Measurements from ENCODE around the gene SLC25A46.
"Not testable (repeated sequence)": the region's sequence is repeated elsewhere in the genome, so short reads cannot be mapped to it uniquely, and the experiment has no call there.

SLC25A46 gene

GRCh38 chr5:110738812-110739651, at the start of gene SLC25A46:
SLC25A46 (plus strand) TSS chr5:110739007; CDS start chr5:110739120, 113 bp downstream.
- DNase-seq (ENCODE audit: low read depth), result peak; percentile 76

- DNase-seq (ENCODE audit: low read depth), result not testable (repeated sequence)
These were observed 48.2 kb upstream of the SLC25A46 start for GRCh38 chr5:110690587-110690986.

DNA sequence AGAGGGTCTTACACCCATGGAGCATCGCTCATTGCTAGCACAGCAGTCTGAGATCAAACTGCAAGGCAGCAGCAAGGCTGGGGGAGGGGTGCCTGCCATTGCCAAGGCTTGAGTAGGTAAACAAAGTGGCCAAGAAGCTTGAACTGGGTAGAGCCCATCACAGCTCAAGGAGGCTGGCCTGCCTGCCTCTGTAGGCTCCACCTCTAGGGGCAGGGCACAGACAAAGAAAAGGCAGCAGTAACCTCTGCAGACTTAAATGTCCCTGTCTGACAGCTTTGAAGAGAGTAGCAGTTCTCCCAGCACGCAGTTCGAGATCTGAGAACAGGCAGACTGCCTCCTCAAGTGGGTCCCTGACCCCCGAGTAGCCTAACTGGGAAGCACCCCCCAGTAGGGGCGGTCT, 46.1 kb upstream of the SLC25A46 start:
- not testable (repeated sequence) for DNase-seq (ENCODE audit: low read depth)

GRCh38 chr5:110702300-110702699, 36.5 kb upstream of the SLC25A46 start:
- no peak for DNase-seq (ENCODE audit: low read depth)

DNA sequence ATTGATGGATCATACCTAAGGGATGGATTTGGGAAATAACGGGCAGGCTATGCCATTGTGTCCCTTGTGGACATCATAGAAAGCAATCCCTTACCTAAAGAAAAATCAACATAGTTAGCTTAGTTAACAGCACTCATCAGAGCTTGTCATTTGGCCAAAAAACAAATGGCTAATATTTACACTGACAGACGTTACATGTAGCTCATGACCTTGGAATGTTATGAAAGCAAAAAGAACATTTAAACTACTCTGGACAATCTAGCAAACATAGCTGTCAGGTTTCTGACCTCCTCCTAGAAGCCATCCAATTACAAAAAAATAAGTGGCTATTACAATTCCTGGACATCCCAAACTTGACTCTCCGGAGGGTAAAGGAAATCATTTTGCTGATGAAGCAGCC, 36.1 kb upstream of the SLC25A46 start:
- no peak for DNase-seq (ENCODE audit: low read depth)

- DNase-seq (ENCODE audit: low read depth), result no peak
These were observed 35.3 kb upstream of the SLC25A46 start for GRCh38 chr5:110703481-110703880.

GRCh38 chr5:110705349-110705748, 33.5 kb upstream of the SLC25A46 start:
- DNase-seq (ENCODE audit: low read depth), result no peak

DNA sequence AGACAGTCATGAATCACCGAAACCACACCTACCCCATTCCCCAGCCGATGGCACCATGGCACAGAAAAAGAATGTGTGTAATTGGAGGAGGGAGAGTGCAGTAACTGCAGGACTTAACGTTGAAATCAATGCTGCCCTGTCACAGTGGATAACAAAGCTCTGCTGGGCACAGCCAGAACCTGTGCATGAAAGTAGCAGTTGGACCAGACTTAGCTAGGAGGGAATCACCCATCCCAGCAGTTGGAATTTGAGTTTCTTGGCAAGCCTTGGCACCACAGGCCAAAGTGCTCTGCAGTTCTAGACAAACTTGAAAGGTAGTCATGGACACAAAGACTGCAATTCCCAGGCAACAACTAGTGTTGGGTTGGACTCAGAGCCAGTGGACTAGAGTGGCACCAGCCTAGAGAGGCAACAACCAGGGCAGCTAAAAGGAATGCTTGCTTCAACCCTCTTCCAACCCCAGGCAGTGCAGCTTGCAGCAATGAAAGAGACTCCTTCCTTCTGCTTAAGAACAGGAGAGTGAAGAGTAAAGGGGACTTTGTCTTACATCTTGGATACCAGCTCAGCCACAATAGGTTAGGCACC, 31.5 kb upstream of the SLC25A46 start:
- no peak for DNase-seq (ENCODE audit: low read depth)

DNA sequence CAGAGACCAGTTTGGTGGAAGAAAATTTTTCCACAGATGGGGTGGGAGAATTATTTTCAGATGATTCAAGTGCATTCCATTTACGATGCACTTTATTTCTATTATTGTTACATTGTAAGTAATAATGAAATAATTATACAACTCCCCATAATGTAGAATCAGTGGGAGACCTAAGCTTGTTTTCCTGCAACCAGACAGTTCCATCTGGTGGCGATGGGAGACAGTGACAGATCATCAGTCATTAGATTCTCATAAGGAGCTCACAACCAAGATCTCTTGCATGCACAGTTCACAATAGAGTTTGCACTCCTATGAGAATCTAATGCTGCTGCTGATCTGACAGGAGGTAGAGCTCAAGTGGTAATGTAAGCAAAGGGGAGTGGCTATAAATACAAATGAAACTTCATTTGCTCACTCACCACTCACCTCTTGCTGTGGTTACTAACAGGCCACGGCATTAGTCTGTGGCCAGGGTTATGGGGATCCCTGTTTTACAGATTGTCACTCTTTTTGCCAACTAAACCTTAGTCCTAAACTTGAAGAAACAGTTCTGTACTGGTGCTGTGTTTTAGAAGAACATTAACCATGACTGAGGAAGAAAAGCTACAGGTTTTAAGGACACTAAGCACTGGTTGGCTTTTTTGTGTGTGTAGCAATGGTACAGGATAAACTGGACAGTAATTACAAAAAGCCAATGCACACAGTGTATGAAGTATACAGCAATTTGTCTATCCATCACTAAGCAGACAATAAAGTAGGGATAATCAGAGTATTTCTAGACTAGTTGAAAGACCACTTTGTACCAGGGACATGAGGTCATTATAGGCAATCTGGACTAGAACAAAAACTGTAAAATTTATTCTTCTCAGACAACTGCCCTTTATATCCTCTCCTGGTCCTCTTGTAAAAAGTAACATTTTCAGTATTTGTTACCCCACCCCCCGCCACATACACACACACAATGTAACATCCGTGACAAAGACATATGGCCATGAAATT, 22.3 kb upstream of the SLC25A46 start:
- no peak for DNase-seq (ENCODE audit: low read depth)

DNA sequence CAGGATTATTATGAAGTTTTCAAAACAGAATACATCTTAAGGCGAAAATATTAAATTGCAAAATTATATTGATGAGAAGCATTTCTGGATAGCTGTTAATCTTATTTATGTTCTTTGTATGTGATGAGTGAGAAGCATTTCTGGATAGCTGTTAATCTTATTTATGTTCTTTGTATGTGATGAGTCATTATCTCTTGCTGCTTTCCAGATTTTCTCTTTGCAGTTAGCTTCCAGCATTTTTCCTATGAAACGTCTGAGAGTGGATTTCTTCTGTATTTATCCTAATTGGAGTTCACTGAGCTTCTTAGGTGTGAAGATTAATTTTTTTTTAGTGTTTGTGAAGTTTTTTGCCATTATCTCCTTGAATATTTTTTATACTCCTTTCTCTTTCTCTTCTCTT, 20.5 kb upstream of the SLC25A46 start:
- DNase-seq (ENCODE audit: low read depth), result no peak

- DNase-seq (ENCODE audit: low read depth), result peak; percentile 51
These were observed 12.4 kb upstream of the SLC25A46 start, which contains the start of gene TMEM232 for GRCh38 chr5:110726249-110727024. TMEM232 (minus strand) TSS chr5:110726671; CDS start chr5:110667352, 59,319 bp downstream.

- DNase-seq (ENCODE audit: low read depth), result no peak
These were observed 11.8 kb upstream of the SLC25A46 start for GRCh38 chr5:110727025-110727314.

- DNase-seq (ENCODE audit: low read depth), result not testable (repeated sequence)
These were observed 7.3 kb upstream of the SLC25A46 start for GRCh38 chr5:110731499-110731898.

GRCh38 chr5:110734101-110734500, 4.7 kb upstream of the SLC25A46 start:
- no peak for DNase-seq (ENCODE audit: low read depth)

GRCh38 chr5:110735556-110735955, 3.3 kb upstream of the SLC25A46 start:
- no peak for DNase-seq (ENCODE audit: low read depth)

- DNase-seq (ENCODE audit: low read depth), result no peak
These were observed 2.1 kb upstream of the SLC25A46 start for GRCh38 chr5:110736753-110737152.

DNA sequence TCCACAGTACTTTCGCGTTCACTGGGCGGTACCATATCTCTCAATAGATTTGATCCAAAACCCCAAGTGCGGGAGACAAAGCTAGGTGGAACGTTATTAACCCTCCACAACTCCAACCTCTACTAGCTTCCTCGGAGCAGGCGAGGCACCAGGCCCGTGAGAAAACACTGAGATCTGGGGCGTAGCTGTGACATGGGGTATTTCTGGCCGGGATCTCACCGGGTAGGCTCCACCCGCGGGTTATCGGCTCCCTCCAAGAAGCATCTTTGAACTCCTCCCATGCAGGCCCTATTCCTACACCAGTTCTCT, 350 bp upstream of the SLC25A46 start:
- DNase-seq (ENCODE audit: low read depth), result no peak

GRCh38 chr5:110751902-110752762, 13.3 kb downstream of the SLC25A46 start:
- DNase-seq (ENCODE audit: low read depth), result no peak

DNA sequence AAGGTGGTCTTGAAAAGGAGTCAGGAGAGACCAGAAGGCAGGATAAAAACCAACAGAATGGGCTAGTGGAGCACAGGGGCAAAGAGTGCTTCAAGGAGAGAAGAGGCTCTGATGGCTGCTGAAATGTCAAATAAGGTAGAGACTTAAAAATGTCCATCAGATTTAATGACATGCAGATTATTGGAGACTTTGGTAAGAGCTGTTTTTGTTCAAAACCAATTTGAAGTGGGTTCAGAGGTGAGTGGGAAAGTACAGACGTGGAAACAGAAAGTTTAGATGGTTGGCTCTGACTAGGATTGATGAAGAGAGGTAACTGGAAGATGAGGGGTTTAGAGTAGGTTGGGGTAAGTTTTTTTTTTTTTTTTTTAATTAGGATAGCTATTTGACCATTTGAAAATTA, 14.1 kb downstream of the SLC25A46 start:
- no peak for DNase-seq (ENCODE audit: low read depth)

GRCh38 chr5:110753600-110753999, 14.8 kb downstream of the SLC25A46 start:
- no peak for DNase-seq (ENCODE audit: low read depth)

DNA sequence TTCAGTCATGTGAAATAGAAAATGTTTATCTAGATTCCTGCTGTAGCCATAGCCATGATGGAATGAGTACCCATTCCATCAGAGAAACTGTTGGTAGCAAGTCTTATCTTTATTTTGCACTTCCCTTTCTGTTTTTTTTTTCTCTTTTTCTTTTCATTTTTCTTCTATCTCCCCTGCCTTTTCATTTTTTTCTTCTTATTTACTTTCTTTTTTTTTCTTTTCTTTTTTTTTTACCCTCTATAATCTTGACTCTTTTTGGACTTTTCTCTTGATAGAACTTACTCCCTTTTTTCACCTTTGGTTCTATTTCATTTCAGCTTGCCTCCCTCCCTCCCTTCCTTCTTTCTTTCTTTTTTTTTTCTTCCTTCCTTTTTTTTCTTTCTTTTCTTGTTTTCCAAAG, 15.4 kb downstream of the SLC25A46 start:
- DNase-seq (ENCODE audit: low read depth), result no peak
